Endothelial cell of umbilical vein (primary cell): ENCODE data around the gene KRTAP2-3.

ENCODE experiments used
- CTCF ChIP-seq, 2 donors: IDR thresholded peaks; 1 replicate in 1 of 2; 2 replicates in 1 of 2; pipeline ENCODE4 v1.5.1; 2011; ENCODE audit warnings: low read length in 2 of 2, mild to moderate bottlenecking in 2 of 2, moderate library complexity in 2 of 2, control low read depth in 1 of 2, inconsistent platforms in 1 of 2, low read depth in 1 of 2; ENCODE audit not compliant: insufficient read depth in 1 of 2; ENCODE audit errors: extremely low read depth in 1 of 2
- GATA2 ChIP-seq: IDR thresholded peaks from 2 replicates; pipeline ENCODE4 v1.7.0; 2011; ENCODE audit warnings: low read depth, mild to moderate bottlenecking, moderate library complexity, mixed read lengths, low read length; ENCODE audit not compliant: insufficient read length, insufficient read depth
- POLR2A ChIP-seq: IDR thresholded peaks from 2 replicates; pipeline ENCODE4 v1.6.1; 2012; ENCODE audit warnings: low read depth, mild to moderate bottlenecking, control low read depth, low read length
- POLR2AphosphoS5 ChIP-seq: IDR thresholded peaks from 2 replicates; pipeline ENCODE4 v1.6.1; 2012; ENCODE audit warnings: low read depth, mild to moderate bottlenecking, control low read depth, low read length, moderate library complexity; ENCODE audit not compliant: insufficient read depth

- no peak for TF ChIP-seq CTCF (IDR thresholded peaks at IDR 0.05; ENCODE audit: extremely low read depth in 1 of 2, insufficient read depth in 1 of 2, low read depth in 1 of 2, low read length in 2 of 2)
- no peak for TF ChIP-seq POLR2A
- no peak for TF ChIP-seq GATA2
- no peak for TF ChIP-seq POLR2AphosphoS5
Measured at GRCh38 chr17:41067281-41067680, 7.4 kb upstream of the KRTAP2-3 start.
